Ovary (tissue), 3 donors: Measurements from ENCODE around the gene OR1K1.
"Not testable (repeated sequence)": the region's sequence is repeated elsewhere in the genome, so short reads cannot be mapped to it uniquely, and the experiment has no call there.

Experiments
- EP300 ChIP-seq: sonication (generic); formaldehyde crosslinking; IDR thresholded peaks from one replicate; pipeline ENCODE4 v1.6.1; 2017; ENCODE audit warnings: antibody characterized with exemption
- POLR2A ChIP-seq: fragments of 450-650 bp; IDR thresholded peaks from one replicate; pipeline ENCODE4 v1.6.1; 2017; ENCODE audit warnings: antibody characterized with exemption, mild to moderate bottlenecking, moderate library complexity
- TF ChIP-seq, protein P1 (sequence below), 3 donors: fragments of 450-650 bp in 2 of 3; fragments of 200-600 bp in 1 of 3; IDR thresholded peaks; one replicate each; pipeline versions ENCODE4 v1.5.1 to v1.8.0; 2016 to 2022; ENCODE audit warnings: antibody characterized with exemption in 3 of 3, mild to moderate bottlenecking in 1 of 3
- donor health status: DM: no; HTN: no; CAD: no.

DNA sequence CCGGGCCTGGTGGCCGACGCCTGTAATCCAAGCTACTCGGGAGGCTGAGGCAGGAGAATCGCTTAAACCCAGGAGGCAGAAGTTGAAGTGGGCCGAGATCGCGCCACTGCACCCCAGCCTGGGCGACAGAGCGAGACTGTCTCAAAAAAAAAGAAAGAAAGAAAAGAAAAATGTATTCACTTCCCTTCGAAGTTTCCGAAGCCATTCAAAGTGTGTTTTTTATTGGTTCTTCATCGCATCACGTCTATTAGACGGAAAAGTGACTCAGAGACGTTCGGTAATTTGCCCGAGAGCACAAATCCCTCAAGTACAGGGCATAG lies 29.0 kb downstream of the OR1K1 start:
- TF ChIP-seq, protein P1, sequence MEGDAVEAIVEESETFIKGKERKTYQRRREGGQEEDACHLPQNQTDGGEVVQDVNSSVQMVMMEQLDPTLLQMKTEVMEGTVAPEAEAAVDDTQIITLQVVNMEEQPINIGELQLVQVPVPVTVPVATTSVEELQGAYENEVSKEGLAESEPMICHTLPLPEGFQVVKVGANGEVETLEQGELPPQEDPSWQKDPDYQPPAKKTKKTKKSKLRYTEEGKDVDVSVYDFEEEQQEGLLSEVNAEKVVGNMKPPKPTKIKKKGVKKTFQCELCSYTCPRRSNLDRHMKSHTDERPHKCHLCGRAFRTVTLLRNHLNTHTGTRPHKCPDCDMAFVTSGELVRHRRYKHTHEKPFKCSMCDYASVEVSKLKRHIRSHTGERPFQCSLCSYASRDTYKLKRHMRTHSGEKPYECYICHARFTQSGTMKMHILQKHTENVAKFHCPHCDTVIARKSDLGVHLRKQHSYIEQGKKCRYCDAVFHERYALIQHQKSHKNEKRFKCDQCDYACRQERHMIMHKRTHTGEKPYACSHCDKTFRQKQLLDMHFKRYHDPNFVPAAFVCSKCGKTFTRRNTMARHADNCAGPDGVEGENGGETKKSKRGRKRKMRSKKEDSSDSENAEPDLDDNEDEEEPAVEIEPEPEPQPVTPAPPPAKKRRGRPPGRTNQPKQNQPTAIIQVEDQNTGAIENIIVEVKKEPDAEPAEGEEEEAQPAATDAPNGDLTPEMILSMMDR (IDR thresholded peaks at IDR 0.05), result not testable (repeated sequence)
- not testable (repeated sequence) for TF ChIP-seq POLR2A, EP300
